ENCODE results near the gene PROS1.
A peak's percentile ranks its signal among the peaks of the same experiment; 100 is the strongest.

DNA sequence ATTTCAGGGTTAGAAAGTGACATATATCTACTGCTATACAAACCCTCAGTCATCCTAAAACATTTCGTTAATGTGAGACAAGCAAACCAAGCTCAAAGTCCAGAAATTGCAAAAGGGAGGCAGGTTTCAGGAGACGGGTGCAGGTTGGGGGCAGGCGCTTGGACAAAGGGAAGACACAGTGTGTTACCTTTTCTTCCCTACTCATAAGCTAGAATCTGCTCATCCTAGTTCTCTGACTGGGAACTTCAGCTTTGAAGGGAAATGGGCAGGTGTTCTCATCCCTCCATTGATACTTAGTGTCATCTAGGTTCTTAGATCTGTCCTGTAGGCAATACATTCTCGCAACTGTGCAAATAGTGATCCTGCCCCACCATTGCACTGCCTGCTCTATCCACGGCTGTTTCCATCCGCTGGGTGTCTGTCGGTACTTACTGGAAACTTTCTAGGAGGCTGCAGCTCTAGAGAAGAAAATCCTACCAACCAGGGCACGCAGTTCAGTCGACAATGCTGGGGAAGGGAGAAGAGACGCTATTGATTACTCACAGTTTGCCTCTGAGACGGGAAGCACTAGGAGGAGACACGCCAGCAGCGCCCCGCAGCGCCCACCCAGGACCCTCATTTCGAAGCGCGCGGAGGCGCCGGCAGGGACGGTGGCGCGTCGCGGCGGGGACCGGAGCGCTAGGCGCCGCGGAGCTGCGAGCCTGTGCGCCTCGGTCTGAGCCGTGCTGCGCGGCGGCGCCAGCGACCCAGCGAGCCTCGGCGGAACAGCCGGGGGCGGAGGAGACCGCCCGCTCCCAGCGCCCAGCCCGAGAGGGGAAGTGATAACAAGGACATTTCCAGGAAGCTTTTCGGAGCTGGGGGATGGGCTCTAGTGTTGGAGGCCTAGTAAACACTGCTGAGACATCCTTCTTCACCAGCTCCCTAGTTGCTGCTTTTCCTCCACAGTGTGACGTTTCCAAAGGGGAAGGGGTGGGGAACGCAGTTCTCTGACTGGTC is at the start of gene PROS1:
- no peak for TF ChIP-seq CTCF (IDR thresholded peaks at IDR 0.05)
- TF ChIP-seq POLR2A (IDR thresholded peaks at IDR 0.05), result peak in 1 of 2 donors; percentile 42

Measured in suprapubic skin (tissue), 3 donors.